Measurements from ENCODE around the gene RNF144A.

Gene RNF144A

DNA sequence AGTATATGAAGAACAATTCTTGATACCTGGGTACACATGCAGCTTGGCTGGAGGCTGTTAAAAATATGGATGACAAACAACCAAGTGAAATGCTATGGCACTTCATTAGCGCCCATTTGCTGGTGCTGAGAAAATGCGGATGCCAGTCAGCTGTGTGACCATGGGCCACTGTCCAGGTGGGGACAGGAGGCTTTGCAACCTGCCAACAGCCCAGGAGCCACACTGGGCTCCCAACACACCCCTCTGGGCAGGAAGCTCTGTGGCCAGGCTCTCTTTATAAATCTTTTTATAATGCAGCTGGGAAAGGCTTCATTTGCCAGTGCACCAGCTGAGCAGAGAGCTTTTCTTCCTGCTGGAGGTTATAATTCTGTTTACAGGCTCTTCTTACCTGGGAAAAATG, 19.9 kb downstream of the RNF144A start:
- H3K9me3 ChIP-seq (ENCODE audit: low read length) = peaks cover 4% of the 10 kb centered on the region
- no peak overlapping the region for H2AFZ ChIP-seq (ENCODE audit: low read depth, low read length)
- peaks cover 5% of the 10 kb centered on the region for H3K4me1 ChIP-seq (ENCODE audit: insufficient read depth, low read length)
- no peak overlapping the region for H3K4me3 ChIP-seq (ENCODE audit: low read length)
- H3K27me3 ChIP-seq (ENCODE audit: insufficient read depth, low read length) = no peaks in the 10 kb centered on the region
- peaks cover 16% of the 10 kb centered on the region for H3K36me3 ChIP-seq (ENCODE audit: insufficient read depth, low read length)

DNA sequence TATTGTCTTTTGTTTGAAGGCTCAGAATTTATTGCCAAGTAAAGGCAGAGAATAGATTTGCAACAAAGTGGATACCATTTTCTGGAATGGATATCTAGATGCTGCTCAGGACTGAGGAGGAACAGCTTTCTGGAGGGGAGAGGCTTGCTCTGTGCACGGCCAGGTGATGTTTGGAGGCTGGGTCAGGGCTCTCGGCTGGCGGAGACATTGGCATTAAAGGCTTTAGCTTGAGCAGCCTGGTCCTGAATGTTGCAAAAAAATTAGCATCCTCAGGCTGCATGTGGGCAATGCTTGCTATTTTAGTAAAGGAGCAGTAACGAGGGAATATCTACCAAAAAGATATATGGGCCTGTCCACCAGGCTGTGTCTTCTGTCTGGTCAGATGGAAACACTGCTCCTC, 20.4 kb downstream of the RNF144A start:
- H3K4me1 ChIP-seq (ENCODE audit: insufficient read depth, low read length) = peaks cover 4% of the 10 kb centered on the region
- no peaks in the 10 kb centered on the region for H3K27me3 ChIP-seq (ENCODE audit: insufficient read depth, low read length)
- H3K36me3 ChIP-seq (ENCODE audit: insufficient read depth, low read length) = peaks cover 20% of the 10 kb centered on the region
- H2AFZ ChIP-seq (ENCODE audit: low read depth, low read length) = no peak overlapping the region
- peaks cover 4% of the 10 kb centered on the region for H3K9me3 ChIP-seq (ENCODE audit: low read length)
- H3K4me3 ChIP-seq (ENCODE audit: low read length) = no peak overlapping the region

DNA sequence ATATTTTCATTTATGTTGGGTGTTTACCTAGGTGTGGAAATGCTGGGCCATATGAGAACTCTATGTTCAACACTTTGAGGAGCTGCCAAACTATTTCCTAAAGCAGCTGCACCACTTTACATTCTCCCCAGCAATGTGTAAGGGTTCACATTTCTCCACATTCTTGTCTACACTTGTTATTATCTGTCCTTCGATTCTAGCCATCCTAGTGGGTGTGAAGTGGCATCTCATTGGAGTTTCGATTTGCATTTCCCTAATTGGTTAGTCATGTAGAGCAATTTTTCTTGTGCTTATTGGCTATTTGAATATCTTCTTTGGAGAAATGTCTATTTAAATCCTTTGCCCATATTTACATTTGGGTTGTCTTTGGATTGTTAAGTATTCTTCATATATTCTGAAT, 21.9 kb downstream of the RNF144A start:
- H3K9me3 ChIP-seq (ENCODE audit: low read length) = peaks cover 4% of the 10 kb centered on the region
- H3K4me1 ChIP-seq (ENCODE audit: insufficient read depth, low read length) = no peaks in the 10 kb centered on the region
- peaks cover 33% of the 10 kb centered on the region for H3K36me3 ChIP-seq (ENCODE audit: insufficient read depth, low read length)
- no peak overlapping the region for H2AFZ ChIP-seq (ENCODE audit: low read depth, low read length)
- no peak overlapping the region for H3K4me3 ChIP-seq (ENCODE audit: low read length)
- H3K27me3 ChIP-seq (ENCODE audit: insufficient read depth, low read length) = no peaks in the 10 kb centered on the region

DNA sequence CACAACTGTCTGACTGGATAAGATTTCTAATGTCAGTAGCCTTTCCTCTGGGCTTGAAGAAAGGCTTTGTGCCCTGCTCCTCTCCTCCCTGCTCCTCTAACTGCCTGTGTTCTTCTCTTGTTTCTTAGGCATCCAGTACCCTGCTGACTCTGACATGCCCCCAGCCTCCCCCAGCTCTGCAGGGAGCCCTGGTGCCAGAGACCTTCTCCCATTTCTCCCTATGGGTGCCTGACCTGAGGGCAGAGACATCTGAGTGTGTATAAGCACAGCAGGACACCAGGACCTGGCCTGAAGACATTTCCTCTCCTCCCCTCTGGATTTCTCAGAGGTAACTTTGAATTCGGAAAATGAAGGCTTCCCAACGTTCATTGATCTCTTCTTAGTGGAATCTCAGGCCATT, 23.6 kb downstream of the RNF144A start:
- H3K4me3 ChIP-seq (ENCODE audit: low read length) = no peak overlapping the region
- H3K9me3 ChIP-seq (ENCODE audit: low read length) = peaks cover 2% of the 10 kb centered on the region
- peaks cover 45% of the 10 kb centered on the region for H3K36me3 ChIP-seq (ENCODE audit: insufficient read depth, low read length)
- no peaks in the 10 kb centered on the region for H3K27me3 ChIP-seq (ENCODE audit: insufficient read depth, low read length)
- no peak overlapping the region for H2AFZ ChIP-seq (ENCODE audit: low read depth, low read length)
- no peaks in the 10 kb centered on the region for H3K4me1 ChIP-seq (ENCODE audit: insufficient read depth, low read length)

DNA sequence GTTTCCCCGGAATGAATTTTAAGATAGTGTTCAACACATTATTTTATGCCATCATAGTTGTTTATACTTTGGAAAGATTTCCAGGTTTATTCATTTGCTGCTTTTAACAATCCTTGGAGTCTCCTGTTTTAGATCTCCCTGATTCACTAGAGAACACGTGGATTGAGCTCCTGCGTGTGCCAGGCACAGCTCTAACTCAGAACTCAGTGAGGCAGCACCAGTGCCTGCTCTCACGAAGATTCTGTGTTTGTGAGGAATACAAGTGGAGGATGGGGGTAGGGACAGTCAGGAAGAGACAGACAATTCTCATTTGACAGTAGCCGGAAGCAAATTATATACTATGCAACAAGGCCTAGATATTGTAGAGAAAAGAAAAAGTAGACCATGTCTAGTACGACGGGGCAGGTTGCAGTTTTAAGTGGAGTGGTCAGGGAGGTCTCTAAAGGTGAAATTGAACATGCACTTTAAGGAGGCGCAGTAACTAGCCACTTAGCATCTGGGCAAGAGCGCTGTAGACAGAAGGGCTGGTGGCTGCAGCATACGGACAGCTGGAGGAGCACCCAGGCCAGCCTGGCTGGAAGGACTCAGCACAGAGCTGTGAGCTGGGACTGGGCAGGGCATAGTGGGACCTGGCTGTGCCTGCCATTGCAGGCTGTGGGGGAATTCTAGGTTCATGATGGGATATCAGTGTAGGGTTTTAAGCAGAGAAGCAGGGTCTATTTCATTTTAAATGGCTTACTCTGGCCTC, 24.3 kb downstream of the RNF144A start:
- H3K36me3 ChIP-seq (ENCODE audit: insufficient read depth, low read length) = peaks cover 47% of the 10 kb centered on the region
- H3K27me3 ChIP-seq (ENCODE audit: insufficient read depth, low read length) = no peaks in the 10 kb centered on the region
- peaks cover 2% of the 10 kb centered on the region for H3K9me3 ChIP-seq (ENCODE audit: low read length)
- H3K4me3 ChIP-seq (ENCODE audit: low read length) = no peak overlapping the region
- no peak overlapping the region for H2AFZ ChIP-seq (ENCODE audit: low read depth, low read length)
- no peaks in the 10 kb centered on the region for H3K4me1 ChIP-seq (ENCODE audit: insufficient read depth, low read length)

DNA sequence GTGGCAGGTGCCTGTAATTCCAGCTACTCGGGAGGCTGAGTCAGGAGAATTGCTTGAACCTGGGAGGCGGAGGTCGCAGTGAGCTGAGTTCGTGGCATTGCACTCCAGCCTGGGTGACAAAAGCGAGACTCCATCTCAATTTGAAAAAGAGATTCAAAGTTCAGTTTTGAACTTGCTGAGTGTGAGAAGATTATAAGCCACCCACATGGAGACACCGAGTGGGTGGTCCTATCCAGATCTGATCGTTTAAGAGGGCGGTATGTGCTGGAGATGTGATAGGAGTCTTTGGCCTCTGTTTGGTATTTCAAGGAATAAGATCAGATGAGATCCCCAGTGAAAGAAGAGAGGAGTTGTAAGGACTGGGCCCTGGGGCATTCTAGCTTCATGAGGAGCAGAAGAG, 25.6 kb downstream of the RNF144A start:
- no peaks in the 10 kb centered on the region for H3K27me3 ChIP-seq (ENCODE audit: insufficient read depth, low read length)
- H3K4me3 ChIP-seq (ENCODE audit: low read length) = no peak overlapping the region

DNA sequence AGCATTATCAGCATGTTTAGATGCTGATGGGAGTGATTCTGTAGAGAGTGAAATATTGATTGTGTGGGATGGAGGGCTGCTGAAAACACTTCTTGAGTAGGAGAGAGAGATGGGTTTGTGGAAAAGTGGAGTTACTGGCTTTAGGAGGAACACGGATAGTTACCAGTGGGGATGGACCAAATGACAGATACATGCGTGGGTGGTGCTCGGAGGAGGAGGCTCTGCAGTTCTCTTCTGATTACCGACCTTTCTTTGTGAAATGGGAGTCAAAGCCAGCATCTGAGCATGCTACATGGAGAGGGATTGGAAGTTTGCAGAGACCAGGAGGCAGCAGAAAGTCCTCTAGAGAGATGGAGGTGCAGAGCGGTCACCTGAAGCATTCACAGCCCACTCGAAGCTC, 26.3 kb downstream of the RNF144A start:
- Histone ChIP-seq H3K36me3 (ENCODE audit: insufficient read depth, low read length) (peaks cover 47% of the 10 kb centered on the region), H3K4me3 (ENCODE audit: low read length) (no peak overlapping the region), H3K27me3 (ENCODE audit: insufficient read depth, low read length) (no peaks in the 10 kb centered on the region), H2AFZ (ENCODE audit: low read depth, low read length) (no peak overlapping the region), H3K4me1 (ENCODE audit: insufficient read depth, low read length) (no peaks in the 10 kb centered on the region), H3K9me3 (ENCODE audit: low read length) (peaks cover 2% of the 10 kb centered on the region)

More for the DNA sequence above, 25.6 kb downstream of the RNF144A start:
- Histone ChIP-seq H3K9me3 (ENCODE audit: low read length) (peaks cover 2% of the 10 kb centered on the region), H3K36me3 (ENCODE audit: insufficient read depth, low read length) (peaks cover 47% of the 10 kb centered on the region), H2AFZ (ENCODE audit: low read depth, low read length) (no peak overlapping the region), H3K4me1 (ENCODE audit: insufficient read depth, low read length) (no peaks in the 10 kb centered on the region)

DNA sequence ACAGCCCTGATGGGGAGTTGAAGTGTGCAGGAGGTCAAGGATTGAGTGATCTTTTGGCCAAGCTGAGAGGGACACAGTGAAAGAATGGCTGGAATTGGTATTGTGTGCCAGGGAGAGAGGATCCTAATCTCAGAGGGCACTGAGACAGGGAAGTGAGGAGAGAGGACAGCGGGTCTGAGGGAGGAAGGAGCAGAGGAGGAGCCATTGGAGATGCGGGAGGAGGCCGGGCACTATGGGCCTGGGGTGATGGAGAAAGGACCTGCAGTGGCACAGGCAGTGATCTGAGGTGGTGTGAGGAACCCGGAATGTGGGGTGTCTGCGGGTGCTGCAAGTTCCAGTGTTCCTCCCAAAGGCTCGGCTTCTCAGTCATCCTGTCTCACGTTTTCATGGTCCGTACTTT, 26.8 kb downstream of the RNF144A start:
- Histone ChIP-seq H3K27me3 (ENCODE audit: insufficient read depth, low read length) (no peaks in the 10 kb centered on the region), H3K9me3 (ENCODE audit: low read length) (peaks cover 2% of the 10 kb centered on the region), H3K36me3 (ENCODE audit: insufficient read depth, low read length) (peaks cover 47% of the 10 kb centered on the region), H3K4me1 (ENCODE audit: insufficient read depth, low read length) (no peaks in the 10 kb centered on the region), H2AFZ (ENCODE audit: low read depth, low read length) (no peak overlapping the region), H3K4me3 (ENCODE audit: low read length) (no peak overlapping the region)

DNA sequence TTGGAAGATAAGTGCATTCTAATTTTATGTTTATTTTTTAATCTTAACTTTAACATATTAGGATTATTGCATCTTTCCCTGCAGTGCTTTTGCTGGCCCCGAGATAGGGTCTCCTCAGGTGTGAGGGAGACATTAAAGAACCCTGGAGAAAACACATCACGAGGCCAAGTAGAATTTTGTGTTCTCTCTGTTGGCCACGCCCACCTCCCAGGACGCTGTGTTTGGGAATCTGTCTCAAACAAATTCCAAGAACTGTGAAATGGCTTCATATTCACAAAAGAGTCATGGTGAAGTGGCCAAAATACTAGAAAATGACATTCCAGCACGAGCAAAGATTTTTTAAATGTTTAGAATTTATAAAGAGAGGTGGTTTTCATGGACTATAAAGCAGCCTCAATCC, 27.3 kb downstream of the RNF144A start:
- Histone ChIP-seq H3K9me3 (ENCODE audit: low read length) (peaks cover 2% of the 10 kb centered on the region), H3K4me1 (ENCODE audit: insufficient read depth, low read length) (no peaks in the 10 kb centered on the region), H3K4me3 (ENCODE audit: low read length) (no peak overlapping the region), H3K27me3 (ENCODE audit: insufficient read depth, low read length) (no peaks in the 10 kb centered on the region), H3K36me3 (ENCODE audit: insufficient read depth, low read length) (peaks cover 47% of the 10 kb centered on the region), H2AFZ (ENCODE audit: low read depth, low read length) (no peak overlapping the region)

DNA sequence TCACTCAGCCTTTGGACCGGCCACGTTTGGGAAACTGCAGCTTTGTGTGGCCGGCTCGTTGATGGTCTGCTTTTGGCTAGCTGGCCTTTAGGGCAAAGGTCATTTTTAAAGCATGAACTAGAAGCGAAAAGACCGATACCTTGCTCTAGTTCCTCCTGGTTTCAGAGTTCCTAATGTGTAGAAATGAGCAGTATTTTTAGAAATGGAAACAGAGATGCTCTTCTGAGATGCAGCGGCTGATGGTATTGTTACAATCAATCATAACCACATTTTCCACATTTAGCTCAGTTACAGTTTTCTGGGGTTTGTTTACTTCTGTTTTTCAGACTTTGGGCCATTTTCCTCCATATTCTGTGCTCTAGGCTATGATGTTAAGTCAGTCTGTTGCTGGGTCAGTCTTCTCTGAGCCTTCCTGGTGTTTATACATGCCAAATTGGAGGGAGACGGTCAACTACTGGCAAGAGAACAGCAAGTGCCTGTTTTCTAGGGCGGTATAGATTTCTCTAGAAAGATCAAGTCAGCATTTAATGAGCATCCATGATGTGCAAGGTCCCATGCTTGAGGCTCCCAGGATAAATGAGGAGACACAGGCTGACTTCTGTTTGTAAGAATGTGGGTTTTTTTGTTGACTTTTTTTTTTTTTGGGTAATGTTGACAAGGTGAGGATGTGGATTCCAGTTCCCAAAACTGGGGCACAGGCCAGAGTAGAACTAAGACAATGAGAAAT, 28.0 kb downstream of the RNF144A start:
- H3K36me3 ChIP-seq (ENCODE audit: insufficient read depth, low read length) = peaks cover 47% of the 10 kb centered on the region
- no peak overlapping the region for H3K4me3 ChIP-seq (ENCODE audit: low read length)
- peaks cover 2% of the 10 kb centered on the region for H3K9me3 ChIP-seq (ENCODE audit: low read length)
- no peaks in the 10 kb centered on the region for H3K27me3 ChIP-seq (ENCODE audit: insufficient read depth, low read length)
- no peak overlapping the region for H2AFZ ChIP-seq (ENCODE audit: low read depth, low read length)
- H3K4me1 ChIP-seq (ENCODE audit: insufficient read depth, low read length) = no peaks in the 10 kb centered on the region

DNA sequence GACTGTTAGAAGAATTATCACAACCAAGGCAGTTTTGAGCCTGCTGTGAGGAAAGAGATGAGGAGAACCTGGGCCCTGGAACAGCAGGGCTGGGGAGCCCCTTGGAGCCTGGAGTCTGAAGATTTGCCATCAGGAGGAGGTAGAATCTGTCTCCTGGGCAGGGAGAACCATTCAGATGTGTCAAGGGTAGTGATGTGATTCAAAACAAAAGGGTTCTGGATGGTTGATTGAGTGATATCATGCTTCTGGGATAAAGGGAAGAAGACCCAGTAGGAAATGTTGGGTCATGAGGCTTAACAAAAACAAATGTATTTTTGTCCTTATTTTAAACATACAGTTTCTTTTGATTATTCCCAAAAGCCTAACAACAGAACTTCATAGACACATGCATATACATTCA, 28.6 kb downstream of the RNF144A start:
- peaks cover 44% of the 10 kb centered on the region for H3K36me3 ChIP-seq (ENCODE audit: insufficient read depth, low read length)
- no peaks in the 10 kb centered on the region for H3K4me1 ChIP-seq (ENCODE audit: insufficient read depth, low read length)
- H3K27me3 ChIP-seq (ENCODE audit: insufficient read depth, low read length) = no peaks in the 10 kb centered on the region
- no peak overlapping the region for H2AFZ ChIP-seq (ENCODE audit: low read depth, low read length)
- no peak overlapping the region for H3K4me3 ChIP-seq (ENCODE audit: low read length)
- H3K9me3 ChIP-seq (ENCODE audit: low read length) = peaks cover 2% of the 10 kb centered on the region

DNA sequence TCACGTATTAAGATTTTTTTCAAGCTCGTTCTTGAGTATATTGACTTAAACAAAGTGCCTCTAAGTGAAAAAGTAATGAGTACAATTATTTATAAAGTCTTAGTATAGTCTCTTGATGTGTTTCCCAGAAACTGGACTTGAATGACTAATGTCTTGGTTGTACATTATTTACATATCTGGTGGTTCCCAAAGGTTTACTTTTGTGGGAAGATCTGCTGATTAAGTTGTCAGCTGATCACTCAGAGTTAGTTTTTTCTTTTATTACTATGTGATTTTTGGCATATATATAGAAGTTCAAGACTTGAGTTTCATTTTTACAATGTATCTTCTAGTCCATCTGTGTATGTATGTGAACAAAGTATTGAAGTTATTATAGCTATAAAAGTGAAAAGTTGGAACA, 29.5 kb downstream of the RNF144A start:
- Histone ChIP-seq H3K4me3 (ENCODE audit: low read length) (no peak overlapping the region), H2AFZ (ENCODE audit: low read depth, low read length) (no peak overlapping the region), H3K27me3 (ENCODE audit: insufficient read depth, low read length) (no peaks in the 10 kb centered on the region), H3K4me1 (ENCODE audit: insufficient read depth, low read length) (no peaks in the 10 kb centered on the region), H3K9me3 (ENCODE audit: low read length) (peaks cover under 1% of the 10 kb centered on the region), H3K36me3 (ENCODE audit: insufficient read depth, low read length) (peaks cover 35% of the 10 kb centered on the region)

DNA sequence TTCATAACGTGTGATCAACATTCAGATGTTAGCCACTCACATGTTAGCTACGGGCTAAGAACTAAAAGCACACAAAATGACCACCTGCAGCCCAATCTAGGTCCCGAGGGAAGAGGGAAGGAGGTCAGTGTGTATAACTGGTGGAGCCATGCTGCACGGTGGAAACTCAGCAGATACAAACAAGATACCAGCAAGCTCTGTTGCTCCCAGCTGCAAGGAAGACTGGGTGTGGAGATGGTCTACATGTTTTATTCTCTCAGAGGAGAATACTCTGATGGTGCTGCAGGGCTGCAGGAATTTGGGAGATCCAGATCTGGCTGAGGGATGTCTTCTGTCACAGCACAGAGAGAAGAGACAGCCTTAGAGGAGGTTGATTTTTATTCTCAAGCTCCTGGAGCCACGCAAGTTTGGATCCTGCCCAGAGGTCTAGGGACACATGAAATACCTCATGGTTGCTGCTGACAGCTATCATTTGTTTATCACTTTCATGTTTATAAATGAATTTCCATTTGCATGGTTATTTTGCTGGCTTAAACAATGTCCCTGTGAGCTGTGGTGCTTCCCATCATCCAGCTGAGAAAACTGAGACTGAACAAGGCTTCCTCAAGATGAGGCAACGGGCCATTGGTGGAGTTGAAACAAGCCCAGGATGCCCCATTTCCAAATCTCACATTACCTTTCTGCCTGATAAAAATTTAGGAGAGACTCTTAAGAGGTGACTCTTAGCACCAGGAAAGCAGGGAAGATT, 30.9 kb downstream of the RNF144A start:
- no peaks in the 10 kb centered on the region for H3K4me1 ChIP-seq (ENCODE audit: insufficient read depth, low read length)
- H3K9me3 ChIP-seq (ENCODE audit: low read length) = no peaks in the 10 kb centered on the region
- peaks cover 24% of the 10 kb centered on the region for H3K36me3 ChIP-seq (ENCODE audit: insufficient read depth, low read length)
- no peaks in the 10 kb centered on the region for H3K27me3 ChIP-seq (ENCODE audit: insufficient read depth, low read length)
- H3K4me3 ChIP-seq (ENCODE audit: low read length) = no peak overlapping the region
- no peak overlapping the region for H2AFZ ChIP-seq (ENCODE audit: low read depth, low read length)
